GM21526 (cell line): ENCODE data around the gene GRAMD2A.
"Not testable (repeated sequence)": the region's sequence is repeated elsewhere in the genome, so short reads cannot be mapped to it uniquely, and the experiment has no call there.

Experiments
- ATAC-seq: cut with Tn5 transposase; IDR thresholded peaks from one replicate; pipeline ENCODE4 v1.9.1; 2021; ENCODE audit warnings: moderate library complexity; ENCODE audit not compliant: unreplicated experiment, low FRiP score

GRAMD2A gene

DNA sequence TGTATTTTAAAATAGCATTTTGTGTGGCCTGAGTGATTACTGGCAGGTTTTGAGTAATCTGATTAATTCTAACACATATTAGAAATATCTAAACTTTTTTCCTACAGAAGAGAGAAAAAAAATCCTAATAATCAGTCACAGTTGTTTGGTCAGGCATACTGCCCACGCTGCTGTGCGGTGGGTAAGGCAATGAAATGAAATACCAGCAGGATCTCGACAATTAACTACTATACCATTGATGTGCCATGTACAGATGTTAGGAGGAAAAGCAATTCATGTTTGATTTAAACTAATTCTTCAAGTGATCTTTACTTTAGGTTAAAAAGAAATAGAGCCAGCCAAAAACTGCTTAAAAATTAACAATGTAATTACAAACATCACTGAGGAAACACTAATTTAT, 5.2 kb downstream of the GRAMD2A start:
- ATAC-seq, result no peak

GRCh38 chr15:72189250-72189902, 8.2 kb downstream of the GRAMD2A start:
- ATAC-seq, result no peak

- ATAC-seq, result no peak
These were observed 13.3 kb downstream of the GRAMD2A start for GRCh38 chr15:72184165-72184811.

DNA sequence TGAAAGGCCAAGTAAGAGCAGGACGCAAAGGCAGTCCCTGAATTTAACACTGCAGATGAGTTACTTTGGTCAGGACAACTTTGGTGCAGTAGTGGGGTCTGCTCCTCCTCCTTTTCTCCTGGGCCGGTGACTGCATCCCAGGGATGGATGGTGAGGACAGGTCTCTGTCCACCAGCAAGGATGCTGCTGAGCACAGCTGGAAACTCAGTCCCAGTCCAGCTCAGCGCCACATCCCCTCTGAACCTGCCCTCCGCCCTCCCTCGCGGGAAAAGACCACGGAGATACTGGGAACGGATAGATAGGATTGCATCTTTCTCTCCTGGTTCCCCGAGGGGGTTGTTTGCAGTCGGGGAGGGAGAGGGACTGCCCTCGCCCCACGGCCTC, 13.8 kb downstream of the GRAMD2A start:
- no peak for ATAC-seq

DNA sequence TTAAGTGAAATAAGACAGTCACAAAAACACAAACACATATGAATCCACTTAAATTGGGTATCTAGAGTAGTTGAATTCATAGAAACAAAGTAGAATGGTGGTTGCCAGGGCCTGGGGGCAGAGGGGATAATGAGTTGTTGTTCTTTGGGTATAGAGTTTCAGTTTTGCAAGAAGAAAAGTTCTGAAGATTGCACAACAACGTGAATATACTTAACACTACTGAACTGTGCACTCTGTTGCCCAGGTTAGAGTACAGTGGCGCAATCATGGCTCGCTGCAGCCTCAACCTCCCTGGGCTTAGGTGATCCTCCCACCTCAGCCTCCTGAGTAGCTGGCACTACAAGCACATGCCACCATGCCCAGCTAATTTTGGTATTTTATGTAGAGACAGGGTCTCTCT, 14.9 kb downstream of the GRAMD2A start:
- ATAC-seq, result no peak

GRCh38 chr15:72182244-72182643, 15.3 kb downstream of the GRAMD2A start:
- ATAC-seq, result no peak

- ATAC-seq, result no peak
These were observed 16.7 kb downstream of the GRAMD2A start for GRCh38 chr15:72180761-72181324.

- no peak for ATAC-seq
These were observed 17.5 kb downstream of the GRAMD2A start for GRCh38 chr15:72179950-72180581.

DNA sequence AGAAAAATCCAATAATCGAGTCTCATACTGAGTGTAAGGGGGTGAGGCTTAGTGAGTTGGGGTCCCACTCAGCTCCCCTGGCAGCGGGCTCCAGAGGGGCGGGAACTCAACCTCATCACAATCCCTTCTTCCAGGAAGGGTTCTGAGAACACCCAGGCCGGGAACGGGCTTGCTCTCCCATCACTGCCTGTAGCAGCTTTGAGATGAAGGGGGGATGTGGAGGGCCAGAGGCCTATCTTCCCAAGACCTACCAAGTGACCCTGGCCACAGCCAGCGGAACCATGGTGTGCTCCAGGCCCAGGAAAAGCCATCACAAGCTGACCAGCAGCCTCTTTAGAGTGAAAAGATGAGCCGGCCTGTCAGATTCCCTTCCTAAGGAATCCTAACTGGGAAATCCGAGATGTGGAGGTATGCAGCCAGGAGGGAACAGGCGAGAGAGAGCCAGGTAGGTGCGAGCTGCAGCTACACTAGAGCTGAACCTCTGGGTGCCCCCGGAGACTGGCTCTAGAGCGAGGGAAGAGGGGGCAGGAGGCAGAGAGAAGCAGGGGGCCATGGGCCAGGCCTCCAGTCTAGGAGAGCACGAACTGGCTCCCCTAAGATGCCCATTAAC, 18.5 kb downstream of the GRAMD2A start:
- ATAC-seq, result no peak

DNA sequence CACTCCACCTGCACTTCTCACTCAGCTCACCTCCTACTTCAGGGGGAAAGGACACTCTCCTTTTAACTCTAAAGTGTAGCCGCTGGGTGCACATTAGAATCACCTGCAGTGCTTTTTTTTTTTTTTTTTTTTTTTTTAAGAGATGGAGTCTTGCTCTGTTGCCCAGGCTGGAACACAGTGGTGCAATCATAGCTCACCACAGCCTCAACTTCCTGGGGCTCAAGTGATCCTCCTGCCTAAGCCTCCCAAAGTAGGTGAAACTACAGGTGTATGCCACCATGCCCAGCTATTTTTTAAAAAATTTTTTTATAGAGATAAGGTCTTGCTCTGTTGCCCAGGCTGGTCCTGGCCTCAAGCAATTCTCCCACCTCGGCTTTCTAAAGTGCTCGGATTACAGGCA, 20.8 kb downstream of the GRAMD2A start:
- no peak for ATAC-seq

GRCh38 chr15:72176159-72176558, 21.4 kb downstream of the GRAMD2A start:
- no peak for ATAC-seq

- ATAC-seq, result no peak
These were observed 22.2 kb downstream of the GRAMD2A start for GRCh38 chr15:72175186-72176044.

DNA sequence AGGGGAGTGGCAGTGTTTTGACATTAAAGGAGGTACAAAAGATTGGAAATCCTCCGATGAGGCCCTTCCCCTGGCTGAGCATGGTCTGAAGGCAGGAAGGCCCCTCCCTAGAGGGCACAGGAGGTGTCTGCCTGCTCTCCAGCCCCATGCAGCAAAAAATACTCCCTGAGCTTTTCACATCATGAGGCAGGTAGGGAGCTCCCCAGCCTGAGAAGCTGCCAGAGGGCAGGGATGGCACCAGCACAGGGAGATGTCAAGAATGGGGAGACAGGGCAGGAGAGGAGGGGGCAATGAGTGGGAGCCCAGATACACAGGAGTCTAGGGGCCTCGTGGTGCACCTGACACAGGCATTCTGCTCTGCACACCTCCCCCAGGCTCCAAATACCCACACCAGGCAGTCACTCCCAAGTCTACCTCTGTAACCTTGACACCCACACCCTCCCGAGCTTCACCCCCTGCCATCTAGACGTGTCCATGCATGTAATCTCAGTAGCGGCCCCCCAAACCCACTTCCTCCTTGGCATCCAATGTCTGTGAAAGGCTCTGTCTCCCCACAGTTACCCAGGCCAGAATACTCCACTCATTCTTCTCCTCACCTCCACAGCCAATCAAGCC, 22.9 kb downstream of the GRAMD2A start:
- ATAC-seq, result no peak

DNA sequence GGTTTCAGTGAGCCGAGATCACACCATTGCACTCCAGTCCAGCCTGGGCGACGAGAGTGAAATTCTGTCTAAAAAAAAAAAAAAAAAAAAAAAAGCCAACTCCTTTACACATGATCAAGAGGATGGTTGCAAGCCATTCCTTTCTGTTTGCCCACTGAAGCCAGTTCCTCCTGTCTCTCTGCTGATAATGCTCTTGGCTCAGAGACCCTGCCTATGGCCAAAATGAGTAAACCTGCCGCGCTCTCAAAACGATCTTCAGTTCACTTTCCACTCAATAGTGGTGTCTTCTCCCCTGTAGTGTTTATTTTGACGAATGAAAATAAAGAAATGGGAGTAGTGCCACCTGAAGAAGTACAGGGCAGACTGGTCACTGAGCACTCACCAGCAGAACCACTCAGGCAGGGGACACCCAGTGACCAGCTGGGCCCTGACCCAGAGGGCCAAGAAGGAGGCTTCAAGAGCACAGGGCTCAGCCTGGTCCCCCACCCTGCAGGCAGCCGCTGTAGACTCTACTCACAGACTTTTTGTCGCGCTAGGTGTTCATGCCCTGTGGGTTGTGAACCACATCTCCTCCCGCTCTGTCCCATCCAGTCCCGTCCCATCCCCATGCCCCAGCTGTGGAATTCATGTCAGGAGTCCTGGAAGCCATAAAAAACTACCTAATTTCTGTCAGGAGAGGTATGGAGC, 23.6 kb downstream of the GRAMD2A start:
- ATAC-seq, result no peak

- ATAC-seq, result no peak
These were observed 24.2 kb downstream of the GRAMD2A start for GRCh38 chr15:72173401-72173800.

- ATAC-seq, result no peak
These were observed 24.8 kb downstream of the GRAMD2A start for GRCh38 chr15:72172796-72173195.

- ATAC-seq, result not testable (repeated sequence)
These were observed 25.6 kb downstream of the GRAMD2A start for GRCh38 chr15:72171978-72172377.

GRCh38 chr15:72170691-72171090, 26.9 kb downstream of the GRAMD2A start:
- ATAC-seq, result no peak

- no peak for ATAC-seq
These were observed 27.5 kb downstream of the GRAMD2A start for GRCh38 chr15:72169921-72170611.
